ENCODE measurements around the gene BBS7.

The BBS7 gene, protein sequence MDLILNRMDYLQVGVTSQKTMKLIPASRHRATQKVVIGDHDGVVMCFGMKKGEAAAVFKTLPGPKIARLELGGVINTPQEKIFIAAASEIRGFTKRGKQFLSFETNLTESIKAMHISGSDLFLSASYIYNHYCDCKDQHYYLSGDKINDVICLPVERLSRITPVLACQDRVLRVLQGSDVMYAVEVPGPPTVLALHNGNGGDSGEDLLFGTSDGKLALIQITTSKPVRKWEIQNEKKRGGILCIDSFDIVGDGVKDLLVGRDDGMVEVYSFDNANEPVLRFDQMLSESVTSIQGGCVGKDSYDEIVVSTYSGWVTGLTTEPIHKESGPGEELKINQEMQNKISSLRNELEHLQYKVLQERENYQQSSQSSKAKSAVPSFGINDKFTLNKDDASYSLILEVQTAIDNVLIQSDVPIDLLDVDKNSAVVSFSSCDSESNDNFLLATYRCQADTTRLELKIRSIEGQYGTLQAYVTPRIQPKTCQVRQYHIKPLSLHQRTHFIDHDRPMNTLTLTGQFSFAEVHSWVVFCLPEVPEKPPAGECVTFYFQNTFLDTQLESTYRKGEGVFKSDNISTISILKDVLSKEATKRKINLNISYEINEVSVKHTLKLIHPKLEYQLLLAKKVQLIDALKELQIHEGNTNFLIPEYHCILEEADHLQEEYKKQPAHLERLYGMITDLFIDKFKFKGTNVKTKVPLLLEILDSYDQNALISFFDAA

DNA sequence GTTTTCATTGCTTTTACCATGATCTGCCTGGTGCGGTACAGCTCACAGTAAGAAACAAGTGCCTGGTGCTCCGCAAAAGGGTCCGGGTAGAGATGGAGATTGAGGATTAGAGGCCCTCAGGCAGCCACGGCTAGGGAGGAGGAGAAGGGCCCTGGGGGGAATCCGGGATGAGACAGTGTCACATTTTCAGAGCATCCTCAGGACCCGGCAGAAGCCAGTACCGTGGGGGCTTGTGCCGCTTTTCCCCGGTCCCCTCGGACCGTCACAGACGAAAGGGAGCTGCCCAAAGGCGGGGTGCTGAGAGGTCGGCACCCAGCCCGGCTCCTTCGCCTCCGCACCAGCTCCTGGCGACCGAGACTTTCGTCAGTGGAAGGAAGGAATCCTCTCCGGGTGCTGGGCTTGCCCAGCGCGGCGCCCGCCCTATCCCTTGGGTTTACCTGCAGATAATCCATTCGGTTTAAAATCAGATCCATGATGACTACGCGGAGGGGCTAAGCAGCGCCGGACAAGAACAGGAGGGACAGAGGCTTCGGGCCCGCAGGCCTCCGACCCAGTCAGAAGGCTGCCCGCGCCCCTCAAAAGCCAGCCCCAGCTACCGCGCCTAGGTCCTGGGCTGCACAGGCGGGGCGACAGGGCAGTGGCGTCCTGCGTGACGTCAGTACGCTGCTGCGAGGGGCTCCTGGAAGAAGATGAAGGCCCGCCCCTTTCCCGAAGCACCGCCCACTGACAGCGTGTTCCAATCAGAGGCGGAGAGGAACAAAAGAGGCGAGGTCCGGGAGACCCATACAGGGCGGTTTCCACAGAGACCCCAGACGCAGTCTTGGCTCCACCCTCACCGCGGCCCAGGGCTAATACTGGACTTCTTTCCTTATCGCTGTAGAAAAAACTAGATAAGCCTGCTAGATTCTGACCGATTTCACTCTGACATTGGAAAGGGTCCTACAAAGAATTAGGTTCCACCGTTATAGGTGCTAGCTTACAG is at the start of gene BBS7:
BBS7 (minus strand) TSS at position 634 of the 982 bp plus-strand sequence; CDS start at position 473, 161 bp downstream.
- in situ Hi-C loops (cut with MboI; ENCODE audit: low pct_unique_long_range_greater_than_20kb, low sequenced_read_pairs) = no loop called here
- DNase-seq = peak; percentile 99

DNA sequence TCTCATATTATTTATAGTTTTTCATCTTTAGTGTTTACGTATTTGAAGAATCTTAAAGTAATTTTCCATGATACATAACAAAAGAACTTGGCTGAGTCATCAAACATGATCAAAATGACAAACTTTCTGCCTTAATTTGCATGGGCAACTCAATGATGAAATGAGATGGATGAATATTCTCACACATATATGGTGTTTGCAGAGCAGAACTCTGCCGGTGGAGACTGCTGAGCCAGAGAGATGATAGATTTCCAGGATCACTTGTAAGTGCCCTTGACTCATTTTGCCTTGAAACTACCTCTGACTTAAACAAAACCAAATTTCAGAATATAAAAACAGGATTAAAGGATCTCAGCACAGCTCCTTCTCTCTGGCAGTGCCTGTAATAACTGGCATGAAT is 43.4 kb upstream of the BBS7 start:
- DNase-seq = no peak
- in situ Hi-C loops (cut with MboI; ENCODE audit: low pct_unique_long_range_greater_than_20kb, low sequenced_read_pairs) = no loop called here

DNA sequence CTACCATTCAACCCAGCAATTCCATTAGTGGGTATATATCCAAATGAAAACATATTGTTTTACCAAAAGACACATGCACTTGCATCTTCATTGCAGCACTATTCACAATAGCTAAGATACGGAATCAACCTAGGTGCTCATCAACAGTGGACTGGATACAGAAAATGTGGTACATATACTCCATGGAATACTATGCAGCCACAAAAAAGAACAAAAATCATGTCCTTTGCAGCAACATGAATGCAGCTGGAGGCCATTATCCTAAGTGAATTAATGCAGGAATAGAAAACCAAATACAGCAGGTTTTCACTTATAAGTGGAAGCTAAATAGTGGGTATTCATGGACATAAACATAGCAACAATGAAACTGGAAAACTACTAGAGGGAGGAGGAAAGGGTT is 38.1 kb upstream of the BBS7 start:
- DNase-seq = no peak
- in situ Hi-C loops (cut with MboI; ENCODE audit: low pct_unique_long_range_greater_than_20kb, low sequenced_read_pairs) = no loop called here

DNA sequence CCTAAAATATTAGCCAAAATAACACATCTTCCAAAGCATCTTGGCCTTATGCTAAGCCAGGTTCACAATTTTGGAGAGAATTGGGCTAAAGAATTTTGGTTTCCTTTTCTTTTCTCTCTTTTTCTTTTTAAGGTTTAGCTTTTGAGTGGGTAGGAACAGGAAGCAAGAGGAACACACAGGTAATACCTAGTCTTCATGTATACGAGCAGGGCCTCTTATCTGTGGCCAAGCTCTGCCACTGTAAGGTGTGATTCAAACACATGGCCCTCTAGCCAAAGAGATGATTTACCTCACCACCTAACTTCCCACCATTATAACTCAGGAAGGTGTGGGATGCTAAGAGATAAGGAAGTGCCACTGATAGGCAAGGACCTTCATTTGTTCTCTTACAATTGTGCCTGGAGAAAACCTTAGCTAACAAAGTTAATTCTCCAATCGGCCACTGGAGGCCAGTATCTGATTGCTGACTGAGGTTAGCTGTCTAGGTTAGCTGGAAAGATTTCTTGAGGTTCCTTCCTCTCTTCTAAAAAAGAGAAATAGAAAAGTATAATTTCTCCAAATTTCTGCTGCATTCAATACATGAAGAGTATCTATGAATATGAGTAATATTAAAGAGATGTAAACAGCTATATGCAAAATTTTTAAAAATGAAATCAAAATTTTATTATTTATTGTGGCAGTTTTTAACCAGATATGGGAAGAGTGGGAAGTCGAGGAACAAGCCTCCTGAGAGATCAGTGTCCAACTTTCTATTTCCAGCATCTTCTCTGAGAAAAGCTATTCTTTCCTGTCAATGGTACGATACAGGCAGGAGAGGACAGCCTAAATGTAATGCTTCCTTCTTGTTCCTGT is 30.1 kb upstream of the BBS7 start:
- in situ Hi-C loops (cut with MboI; ENCODE audit: low pct_unique_long_range_greater_than_20kb, low sequenced_read_pairs) = no loop called here

DNA sequence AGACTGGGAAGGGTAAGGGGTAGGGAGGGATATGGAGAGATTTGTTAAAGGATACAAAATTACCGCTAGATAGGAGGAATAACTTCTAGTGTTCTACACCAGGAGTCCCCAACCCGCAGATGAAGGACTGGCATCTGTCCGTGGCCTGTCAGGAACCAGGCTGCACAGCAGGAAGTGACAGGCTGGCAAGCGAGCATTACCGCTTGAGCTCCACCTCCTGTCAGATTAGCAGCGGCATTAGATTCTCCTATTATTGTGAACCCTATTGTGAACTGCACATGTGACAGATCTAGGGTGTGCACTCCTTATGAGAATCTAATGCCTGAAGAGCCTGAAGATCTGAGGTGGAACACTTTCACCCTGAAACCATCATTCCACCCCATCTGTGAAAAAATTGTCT is 27.9 kb upstream of the BBS7 start:
- in situ Hi-C loops (cut with MboI; ENCODE audit: low pct_unique_long_range_greater_than_20kb, low sequenced_read_pairs) = no loop called here
- DNase-seq = peak; percentile 16

More for the DNA sequence above, 30.1 kb upstream of the BBS7 start:
- peak; percentile 72 for DNase-seq

DNA sequence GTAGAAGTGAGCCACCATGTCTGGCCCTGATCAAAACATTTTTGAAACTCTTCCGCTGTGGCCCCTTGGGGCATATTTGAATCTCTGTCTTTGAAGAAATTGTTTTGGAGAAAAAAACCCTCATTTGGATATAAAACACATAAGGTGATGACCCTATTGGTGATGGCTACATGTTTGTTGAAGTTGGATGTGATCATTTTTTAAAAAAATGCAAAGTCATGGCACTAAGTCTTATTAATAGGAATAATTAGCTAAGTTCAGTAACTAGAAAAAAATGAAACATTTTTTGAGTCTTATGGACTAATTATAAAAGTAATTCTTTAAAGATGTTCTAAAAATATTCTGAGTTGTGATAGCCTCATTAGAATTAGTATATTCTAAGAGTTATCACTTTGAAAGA is 17.9 kb upstream of the BBS7 start:
- in situ Hi-C loops (cut with MboI; ENCODE audit: low pct_unique_long_range_greater_than_20kb, low sequenced_read_pairs) = no loop called here
- DNase-seq = no peak

DNA sequence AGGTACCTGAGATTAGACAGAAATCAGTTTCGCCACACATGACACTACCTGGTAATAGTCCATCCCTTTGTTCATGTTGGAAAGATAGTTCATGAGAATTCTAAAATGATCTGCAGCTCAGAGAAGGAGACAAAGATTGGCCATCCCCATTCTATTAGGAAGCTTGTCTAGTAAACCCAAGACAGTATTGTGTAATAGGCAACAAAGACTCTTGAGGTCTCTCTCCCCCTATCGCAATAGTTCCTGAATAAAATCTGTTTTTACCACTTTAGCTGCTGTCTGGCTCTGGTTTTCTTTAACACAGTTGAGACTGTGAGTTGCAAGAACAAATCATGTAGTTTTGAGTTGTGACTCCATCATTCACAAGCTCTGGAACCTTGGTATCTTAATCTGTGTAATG is 14.8 kb upstream of the BBS7 start:
- DNase-seq = no peak
- in situ Hi-C loops (cut with MboI; ENCODE audit: low pct_unique_long_range_greater_than_20kb, low sequenced_read_pairs) = no loop called here

DNA sequence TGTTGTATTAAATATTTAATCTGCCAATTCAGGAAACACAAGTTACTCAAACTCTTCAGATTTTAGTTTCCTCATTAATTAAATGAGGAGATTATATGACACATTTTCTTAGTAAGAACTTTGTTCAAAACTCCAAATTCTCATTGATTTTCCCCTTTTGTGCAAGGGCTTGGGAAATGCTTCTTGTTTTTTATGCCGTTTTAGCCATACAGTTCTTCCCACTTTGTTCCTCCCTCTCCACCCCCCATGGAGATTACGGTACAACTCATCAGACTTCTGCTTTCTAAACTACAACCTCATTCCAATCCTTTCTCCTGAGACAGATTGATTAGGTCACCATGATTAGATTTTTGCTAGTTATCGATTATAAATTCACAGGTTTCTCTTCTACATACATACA is 10.9 kb upstream of the BBS7 start:
- in situ Hi-C loops (cut with MboI; ENCODE audit: low pct_unique_long_range_greater_than_20kb, low sequenced_read_pairs) = no loop called here
- DNase-seq = peak; percentile 37

DNA sequence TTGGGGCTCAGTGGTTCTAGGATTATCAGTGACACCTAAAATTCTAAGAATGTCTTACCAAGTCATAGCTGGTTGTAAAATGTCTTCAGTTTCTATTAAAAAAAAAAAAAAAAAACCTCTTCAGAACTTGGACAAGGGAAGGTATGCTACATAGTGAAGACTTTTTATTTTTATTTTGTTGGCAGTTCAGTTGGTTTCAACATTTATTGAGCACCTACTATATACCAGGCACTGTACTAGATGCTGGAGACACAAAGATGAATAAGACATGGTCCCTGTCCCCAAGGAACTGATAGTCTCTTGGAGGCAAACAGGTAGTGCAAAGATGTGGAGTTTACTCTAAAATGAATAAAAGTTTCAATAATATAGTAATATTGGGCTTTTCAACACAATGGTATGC is 8.9 kb upstream of the BBS7 start:
- DNase-seq = no peak
- in situ Hi-C loops (cut with MboI; ENCODE audit: low pct_unique_long_range_greater_than_20kb, low sequenced_read_pairs) = no loop called here

DNA sequence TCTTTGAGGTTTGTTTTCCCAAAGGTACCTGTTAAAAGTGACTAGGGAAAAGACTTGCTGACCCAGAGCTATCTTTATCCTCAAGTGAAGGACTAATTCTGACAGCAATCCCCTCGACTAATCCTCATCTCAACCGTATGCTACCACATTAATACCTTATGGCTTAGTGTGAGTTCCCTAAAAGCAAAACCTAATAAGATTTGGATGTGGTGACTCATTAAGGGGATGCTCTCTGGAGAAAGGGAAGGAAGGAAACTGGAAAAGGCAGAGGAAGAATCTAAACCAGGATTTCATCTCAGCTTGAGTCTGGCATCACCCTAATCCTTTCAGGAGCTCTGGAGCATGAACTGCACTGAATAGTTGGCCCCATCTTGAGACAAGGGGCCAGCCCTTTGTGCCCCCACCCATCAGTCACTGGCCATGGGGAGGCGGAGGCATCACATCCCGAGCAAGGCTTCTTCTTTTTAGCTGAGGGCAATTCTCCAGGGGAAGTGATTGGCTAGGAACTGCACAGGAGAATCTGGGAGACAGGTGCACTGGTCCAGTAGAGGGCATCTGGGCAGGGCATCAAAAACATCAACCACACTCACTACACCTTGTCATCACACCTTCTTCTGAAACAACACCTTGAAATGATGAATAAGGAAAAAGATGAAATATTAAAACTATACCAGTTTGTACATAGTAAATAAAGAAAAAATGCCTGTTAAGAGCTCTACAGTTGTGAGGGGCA is 6.9 kb upstream of the BBS7 start:
- DNase-seq = no peak
- in situ Hi-C loops (cut with MboI; ENCODE audit: low pct_unique_long_range_greater_than_20kb, low sequenced_read_pairs) = no loop called here

DNA sequence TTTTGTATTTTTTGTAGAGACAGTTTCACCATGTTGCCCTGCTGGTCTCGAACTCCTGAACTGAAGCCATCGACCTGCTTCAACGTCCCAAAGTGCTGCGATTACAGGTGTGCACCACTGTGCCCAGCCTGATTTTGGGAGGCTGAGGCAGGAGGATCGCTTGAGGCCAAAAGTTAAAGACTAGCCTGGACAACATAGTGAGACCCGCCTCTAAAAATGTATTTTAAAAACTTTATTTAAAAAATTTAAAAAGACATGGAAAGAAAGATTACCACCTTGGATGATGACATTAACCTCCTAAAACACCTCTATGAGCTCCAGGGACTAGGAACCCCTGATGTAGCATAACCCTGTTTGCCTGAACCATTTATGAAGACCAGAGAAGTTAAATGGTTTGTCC is 5.8 kb upstream of the BBS7 start:
- no peak for DNase-seq
- in situ Hi-C loops (cut with MboI; ENCODE audit: low pct_unique_long_range_greater_than_20kb, low sequenced_read_pairs) = no loop called here

DNA sequence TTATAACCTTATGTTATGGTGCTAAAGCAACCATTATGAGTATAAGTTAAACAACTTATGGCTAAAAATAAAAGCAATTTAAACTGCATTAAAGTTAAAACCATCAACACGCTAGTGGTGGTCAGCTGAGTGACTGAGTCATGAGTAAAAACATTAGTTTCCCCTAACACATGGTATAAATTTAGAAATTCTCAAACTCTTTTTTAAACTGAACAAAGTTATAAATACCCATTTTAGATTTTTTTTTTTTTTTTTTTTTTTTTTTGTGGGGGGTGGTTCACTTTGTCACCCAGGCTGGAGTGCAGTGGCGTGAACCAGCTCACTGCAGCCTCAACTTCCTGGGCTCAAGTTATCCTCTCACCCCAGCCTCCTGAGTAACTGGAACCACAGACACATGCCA is 5.4 kb upstream of the BBS7 start:
- DNase-seq = no peak
- in situ Hi-C loops (cut with MboI; ENCODE audit: low pct_unique_long_range_greater_than_20kb, low sequenced_read_pairs) = no loop called here

DNA sequence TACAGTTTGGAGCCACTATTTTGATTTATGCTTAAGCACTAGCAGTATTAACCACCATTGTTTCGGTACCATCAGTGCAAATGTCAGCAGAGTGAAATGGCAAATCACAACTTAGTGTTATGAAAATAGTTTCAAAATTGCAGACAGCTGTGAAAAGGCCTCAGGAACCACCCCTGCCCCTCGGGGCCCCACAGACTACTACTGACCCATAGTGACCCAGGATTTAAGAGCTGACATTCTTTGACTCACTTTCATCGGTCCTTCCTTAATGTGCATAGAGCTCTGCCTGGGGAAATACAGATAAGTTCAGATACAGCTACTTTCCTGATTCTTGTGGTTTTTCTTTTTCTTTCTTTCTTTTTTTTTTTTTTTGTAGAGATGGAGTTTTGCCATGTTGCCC is 3.3 kb upstream of the BBS7 start:
- DNase-seq = no peak
- in situ Hi-C loops (cut with MboI; ENCODE audit: low pct_unique_long_range_greater_than_20kb, low sequenced_read_pairs) = no loop called here

DNA sequence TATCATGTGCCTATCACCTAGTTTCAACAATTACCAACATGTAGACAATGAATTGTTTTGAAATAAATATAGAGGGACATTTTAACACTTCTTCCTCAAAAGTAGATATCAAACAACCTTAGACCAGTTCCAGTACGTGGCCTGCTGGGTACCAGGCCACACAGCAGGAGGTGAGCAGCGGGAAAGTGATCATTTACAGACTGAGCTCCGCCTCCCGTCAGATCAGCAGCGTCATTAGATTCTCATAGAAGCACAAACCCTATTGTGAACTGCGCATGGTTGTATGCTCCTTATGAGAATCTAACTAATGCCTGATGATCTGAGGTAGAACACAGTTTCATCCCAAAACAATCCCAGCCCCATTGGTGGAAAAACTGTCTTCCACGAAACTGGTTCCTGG is 6.5 kb downstream of the BBS7 start:
- in situ Hi-C loops (cut with MboI; ENCODE audit: low pct_unique_long_range_greater_than_20kb, low sequenced_read_pairs) = no loop called here
- DNase-seq = no peak

DNA sequence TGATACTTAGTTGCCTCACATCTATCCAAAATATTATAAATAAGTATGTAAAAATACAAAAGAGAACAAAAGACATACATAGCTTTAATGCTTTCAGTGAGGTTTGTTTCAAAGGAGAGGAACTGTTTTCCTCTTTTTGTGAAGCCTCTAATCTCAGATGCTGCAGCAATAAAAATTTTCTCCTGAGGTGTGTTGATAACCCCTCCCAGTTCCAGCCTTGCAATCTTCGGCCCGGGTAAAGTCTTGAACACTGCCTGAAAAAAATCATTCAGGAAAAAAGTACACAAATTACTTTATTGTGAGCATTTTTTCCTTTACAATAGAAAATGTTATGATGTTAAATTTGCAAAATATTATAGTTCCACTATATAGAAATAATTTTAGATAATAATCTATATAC is 8.8 kb downstream of the BBS7 start:
- no peak for DNase-seq
- in situ Hi-C loops (cut with MboI; ENCODE audit: low pct_unique_long_range_greater_than_20kb, low sequenced_read_pairs) = no loop called here

DNA sequence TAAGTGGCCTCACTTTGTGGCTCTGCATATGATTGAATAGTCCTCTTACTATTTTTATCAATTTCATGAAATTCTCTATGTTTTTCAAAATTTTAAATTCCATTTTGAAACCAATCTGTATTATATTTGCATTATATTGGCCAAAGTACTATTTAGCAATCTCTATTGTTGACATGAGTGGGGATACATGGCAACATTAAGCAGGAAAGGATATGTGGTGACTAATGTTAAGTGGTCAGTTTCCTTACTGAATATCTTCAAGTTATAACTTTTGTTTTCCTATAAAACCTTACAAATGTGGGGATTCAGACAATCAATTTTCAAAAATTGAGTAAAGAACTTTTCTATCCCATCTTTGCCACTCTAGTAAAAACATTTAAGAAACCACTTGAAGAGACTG is 10.2 kb downstream of the BBS7 start:
- in situ Hi-C loops (cut with MboI; ENCODE audit: low pct_unique_long_range_greater_than_20kb, low sequenced_read_pairs) = no loop called here
- DNase-seq = no peak

DNA sequence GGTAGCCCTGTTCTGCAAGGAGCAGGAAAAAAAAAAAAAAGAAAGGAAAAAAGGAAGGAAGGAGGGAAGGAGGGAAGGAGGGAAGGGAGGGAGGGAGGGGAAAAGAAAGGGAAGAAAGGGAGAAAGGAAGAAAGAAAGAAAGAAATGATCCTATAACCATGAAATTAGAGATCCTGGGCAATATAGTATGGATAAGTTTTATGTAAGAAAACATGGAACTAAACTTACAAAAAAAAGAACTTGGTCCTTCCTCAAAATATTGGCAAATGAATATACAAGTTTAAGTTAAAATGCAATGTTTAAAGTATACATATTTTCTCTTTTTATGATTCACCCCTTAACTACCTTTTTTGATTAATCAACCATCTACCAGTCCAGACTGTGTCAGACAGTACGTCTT is 18.9 kb downstream of the BBS7 start:
- in situ Hi-C loops (cut with MboI; ENCODE audit: low pct_unique_long_range_greater_than_20kb, low sequenced_read_pairs) = no loop called here
- no peak for DNase-seq

DNA sequence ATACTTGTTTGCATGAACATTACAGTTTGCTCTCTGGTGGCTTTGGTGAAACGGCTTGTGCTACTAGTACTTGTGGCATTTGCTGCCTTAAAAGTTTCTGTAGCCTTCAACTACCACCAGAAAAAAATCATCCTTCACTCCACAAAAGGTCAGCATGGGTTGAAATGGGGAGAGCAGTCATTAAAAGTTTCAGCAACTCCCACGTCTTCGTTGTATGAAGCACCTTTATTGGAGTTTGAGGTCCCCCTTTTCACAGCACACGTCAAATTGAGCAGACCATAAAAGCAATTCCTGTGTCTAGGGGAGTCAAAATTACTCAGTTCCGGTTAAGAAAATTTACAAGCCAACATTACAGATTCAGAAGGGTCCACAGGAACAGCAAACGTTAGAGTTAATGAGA is 23.6 kb downstream of the BBS7 start:
- in situ Hi-C loops (cut with MboI; ENCODE audit: low pct_unique_long_range_greater_than_20kb, low sequenced_read_pairs) = no loop called here
- no peak for DNase-seq
